Germinal center (tissue), 1 donor: ENCODE data around the gene IQGAP2.
"Not testable (repeated sequence)": the region's sequence is repeated elsewhere in the genome, so short reads cannot be mapped to it uniquely, and the experiment has no call there.

Experiments used
- DNase-seq: peaks from one replicate; pipeline ENCODE4 v3.0.0; 2012; ENCODE audit warnings: mixed read lengths, low spot score

Gene IQGAP2

DNA sequence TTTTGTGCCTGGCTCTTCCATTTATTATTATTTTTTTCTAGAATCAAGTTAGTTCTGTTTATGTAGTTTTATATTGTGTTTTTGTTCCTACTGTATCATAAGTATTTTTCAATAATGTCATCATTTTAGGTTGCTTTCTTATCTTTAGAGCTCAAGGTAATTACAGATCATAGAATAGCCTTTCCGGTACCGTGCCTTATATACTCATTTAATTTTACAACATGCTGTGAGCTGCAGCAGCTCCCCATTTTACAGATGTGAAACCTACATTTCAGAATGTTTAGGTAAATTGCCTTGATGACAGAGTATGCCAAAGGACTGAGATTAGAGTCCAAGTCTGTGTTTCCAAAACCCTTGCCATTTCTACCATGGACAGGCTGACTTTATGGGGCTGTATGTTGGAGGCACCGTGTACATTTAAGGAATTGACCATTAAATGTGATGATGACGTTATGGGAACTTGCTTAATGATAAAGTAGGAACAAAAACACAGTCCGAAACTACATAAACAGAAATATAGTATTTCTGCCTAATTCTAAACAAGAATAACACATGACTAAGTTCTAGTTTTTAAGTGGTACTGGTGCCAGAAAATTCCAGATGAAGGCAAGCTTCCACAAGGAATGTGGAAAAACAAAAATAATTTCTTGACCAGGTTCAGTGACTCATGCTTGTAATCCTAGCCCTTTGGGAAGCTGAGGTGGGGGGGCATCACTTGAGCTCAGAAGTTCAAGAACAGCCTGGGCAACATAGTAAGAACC is 97.7 kb downstream of the IQGAP2 start:
- DNase-seq, result no peak

DNA sequence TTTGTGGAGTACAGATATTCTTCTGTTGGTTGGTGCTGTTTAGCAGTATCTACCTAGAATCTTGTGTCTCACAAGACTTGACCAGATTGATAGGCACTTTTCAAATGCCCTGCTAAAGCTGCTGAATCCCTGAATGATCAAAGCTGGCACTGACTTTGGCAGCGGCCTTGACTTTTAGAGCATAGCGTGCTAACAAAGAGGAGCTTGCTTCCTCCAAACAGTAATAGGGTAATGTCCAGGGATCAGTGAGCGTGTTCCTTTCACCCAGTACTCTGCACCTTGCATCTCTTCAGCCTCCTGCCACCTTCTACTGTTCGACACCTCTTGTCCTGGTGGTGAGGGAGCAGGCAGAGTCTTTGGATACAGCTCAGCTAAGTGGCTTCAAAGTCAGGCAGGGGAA is 100.8 kb downstream of the IQGAP2 start:
- no peak for DNase-seq

DNA sequence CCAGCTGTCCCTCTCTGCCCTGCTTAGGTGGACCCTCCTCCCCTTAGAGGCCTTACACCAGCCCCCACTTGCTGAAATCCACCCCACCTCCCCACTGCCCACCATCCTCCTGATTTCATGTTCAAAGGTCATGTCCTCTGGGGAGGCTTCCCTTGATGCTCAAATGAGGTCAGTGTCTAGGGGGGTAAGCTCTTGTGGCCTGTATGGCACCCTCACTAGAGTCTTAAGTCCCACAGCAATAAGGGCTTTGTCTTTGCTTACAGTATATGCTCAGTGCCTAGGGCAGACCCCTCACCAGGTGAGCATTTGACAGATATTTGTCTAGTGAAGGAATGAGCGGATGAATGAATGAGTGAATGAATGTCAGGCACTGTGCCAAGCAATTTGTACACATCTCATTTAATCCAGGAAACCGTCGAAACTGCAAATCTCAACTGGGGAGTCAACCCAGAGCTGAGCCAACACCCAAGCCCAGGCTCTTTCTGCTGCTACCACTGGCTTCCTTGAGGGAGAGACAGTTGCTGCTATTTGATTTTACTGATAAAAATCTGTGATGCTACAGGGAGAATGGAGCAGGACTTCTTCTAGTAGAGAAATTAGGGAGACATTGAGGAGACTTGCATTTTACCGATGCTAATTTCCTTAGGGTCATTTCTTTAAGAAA is 101.9 kb downstream of the IQGAP2 start:
- DNase-seq, result no peak

DNA sequence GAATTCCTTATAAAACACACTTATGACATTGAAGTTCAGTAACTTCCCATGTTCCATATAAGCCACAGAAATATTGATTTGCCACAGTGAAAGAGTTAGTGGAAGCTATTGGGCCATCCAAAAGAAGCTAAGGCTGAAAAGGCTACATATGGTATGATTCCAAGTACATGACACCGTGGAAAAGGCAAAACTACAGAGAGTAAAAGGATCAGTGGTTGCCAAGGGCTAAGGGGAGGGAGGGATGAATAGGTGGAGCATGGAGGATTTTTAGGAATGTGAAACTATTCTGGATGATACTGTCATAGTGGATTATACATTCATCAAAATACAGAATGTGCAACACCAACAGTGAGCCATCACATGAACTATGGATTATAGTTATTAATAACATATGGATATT is 110.4 kb downstream of the IQGAP2 start:
- no peak for DNase-seq

DNA sequence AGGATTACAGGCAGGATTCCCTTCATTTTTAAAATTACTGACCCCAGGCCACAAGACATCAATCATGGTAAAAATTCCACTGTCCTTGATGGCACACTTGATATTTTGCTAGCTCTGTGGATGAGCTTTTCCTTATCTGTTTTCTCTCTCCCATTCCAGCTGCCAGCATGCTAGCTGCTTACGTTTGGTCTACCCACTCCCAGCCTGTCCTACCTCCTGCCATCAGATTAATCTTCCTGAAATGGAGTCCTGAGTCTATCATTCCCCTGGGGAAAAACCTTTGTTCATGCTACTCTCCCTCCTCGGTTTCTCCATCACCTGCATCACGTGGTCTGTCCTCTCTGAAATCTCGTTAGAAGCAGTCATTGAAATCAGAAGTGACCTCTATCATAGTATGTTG is 111.2 kb downstream of the IQGAP2 start:
- no peak for DNase-seq

DNA sequence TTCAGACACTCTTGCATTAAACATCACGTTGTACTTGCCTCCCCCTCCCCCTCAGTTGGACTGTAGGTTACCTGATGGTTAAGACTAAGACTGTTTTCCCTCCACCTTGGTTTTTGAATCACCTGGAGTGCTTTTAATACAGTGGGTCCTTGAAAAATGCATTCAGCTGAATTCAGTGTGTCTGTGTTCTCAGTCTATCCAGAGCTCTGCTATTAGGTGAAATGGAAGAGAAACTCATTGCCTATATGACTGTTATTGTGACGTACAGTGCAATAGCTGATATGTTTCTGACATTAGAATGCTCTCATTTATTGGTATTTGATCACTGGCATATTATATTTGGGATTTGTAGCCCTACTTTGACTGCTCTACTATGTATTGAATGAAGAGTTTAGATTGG is 111.6 kb downstream of the IQGAP2 start:
- DNase-seq, result no peak

DNA sequence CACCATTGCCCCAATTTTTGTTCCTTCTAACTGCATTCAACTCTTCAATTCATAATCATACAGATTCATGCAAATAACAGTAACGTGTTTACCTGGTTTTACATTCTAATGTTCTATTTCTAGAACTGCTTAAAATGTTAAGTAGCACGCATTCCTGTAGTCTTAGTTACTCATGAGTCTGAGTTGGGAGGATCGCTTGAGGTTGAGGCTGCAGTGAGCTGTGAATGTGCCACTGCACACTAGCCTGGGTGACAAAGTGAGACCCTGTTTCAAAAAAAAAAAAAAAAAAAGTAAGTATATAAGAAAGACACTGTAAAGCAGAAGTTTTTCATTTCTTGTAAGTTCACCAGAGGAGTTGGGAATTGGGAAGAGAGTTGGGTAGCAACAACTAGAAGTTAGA is 114.2 kb downstream of the IQGAP2 start:
- no peak for DNase-seq

DNA sequence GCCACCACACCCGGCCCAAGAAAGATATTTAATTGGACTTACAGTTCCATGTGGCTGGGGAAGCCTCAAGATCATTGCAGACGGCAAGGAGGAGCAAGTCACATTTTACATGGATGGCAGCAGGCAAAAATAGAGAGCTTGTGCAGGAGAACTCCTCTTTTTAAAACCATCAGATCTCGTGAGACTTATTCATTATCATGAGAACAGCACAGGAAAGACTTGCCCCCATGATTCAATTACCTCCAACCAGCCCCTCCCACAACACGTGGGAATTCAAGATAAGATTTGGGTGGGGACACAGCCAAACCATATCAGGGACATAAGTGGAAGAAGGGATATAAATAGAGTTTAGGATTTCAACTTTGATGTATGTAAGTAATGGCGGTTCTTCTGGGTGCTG is 115.2 kb downstream of the IQGAP2 start:
- DNase-seq, result not testable (repeated sequence)

DNA sequence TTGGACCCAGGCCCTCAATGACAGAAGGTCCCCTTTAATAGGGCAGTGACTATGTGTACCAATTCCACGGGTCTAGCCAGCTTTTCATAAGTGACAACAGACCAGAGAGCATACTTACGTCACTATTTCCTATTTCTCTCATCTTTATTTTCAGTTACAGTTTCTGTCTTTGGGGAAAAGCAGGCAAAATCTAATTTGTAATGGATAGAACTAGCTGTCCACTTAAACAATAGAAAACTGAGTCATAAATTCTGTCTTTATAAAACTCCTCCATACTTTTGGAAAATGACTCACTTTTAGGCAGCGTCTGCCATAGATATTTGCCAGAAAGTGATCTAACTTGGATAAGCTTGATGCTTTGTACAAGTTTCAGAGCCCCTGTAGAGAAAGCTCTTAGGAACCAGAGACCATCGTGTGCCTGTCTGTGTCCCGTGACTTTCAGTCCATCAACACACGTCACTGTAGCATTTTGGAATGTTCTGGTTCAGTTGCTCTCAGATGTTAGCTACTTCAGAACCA is 118.2 kb downstream of the IQGAP2 start:
- no peak for DNase-seq

DNA sequence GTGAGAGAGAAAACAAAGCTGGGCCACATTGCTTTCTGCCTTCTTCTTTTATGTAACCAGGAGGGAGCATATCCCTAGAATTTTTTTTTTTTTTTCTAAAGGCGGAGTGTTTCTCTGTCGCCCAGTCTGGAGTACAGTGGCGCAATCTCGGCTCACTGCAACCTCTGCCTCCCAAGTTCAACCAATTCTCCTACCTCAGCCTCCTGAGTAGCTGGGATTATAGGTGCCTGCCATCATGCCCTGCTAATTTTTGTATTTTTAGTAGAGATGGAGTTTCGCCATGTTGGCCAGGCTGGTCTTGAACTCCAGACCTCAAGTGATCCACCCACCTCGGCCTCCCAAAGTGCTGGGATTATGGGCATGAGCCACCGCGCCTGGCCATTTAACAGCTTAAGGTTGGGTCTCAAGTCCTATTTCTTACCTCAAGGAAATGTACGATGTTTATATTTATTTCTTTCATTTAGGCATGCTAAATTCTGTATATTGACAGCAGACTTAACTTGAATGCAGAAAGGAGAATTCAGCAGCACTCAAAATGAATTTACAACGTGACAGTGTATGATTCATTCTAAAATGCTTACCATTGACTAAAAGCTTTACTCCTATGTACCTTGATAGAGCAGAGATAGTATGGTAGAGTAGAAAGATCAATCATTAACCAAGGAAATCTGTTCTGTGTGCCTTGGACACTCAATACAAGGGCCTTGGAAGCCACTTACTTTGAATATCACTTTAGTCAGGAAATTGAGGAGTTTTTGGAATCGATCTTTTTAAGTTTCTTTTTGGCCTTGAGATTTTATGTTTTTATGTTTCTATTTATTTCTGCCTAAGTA is 119.2 kb downstream of the IQGAP2 start:
- no peak for DNase-seq

DNA sequence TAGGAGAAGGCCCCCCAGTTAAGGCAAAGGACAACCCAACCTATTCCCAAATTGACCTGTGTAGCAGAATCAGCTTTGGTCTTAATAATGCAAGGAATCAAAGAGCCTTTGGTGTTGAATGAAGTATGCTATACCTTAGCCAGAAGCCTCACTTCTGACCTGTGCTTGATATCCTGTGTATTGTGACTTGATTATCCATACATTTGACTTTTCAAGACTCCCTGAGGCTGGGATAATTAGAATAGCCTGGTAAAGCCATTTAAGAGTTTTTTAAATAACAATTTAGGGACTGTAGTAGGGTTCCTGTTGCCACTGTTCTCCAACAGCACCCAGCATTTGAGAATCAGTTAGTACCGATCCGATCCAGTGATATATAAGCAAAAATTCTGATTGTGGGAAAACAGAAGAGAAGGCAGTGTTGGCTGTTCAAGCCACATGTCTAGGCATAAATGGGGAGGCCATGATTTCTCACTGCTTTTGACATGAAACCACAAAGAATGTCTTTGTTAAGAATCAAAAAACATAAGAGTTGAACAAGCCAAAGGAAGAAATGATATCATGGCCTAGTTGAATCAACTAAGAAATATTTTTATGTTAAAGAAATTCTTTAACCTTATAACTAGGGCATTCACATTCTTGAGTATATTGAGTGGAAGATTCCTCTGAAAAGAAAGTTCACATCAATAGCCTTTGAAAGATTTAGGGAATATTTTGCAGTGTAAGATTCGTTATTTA is 121.2 kb downstream of the IQGAP2 start:
- DNase-seq, result no peak

DNA sequence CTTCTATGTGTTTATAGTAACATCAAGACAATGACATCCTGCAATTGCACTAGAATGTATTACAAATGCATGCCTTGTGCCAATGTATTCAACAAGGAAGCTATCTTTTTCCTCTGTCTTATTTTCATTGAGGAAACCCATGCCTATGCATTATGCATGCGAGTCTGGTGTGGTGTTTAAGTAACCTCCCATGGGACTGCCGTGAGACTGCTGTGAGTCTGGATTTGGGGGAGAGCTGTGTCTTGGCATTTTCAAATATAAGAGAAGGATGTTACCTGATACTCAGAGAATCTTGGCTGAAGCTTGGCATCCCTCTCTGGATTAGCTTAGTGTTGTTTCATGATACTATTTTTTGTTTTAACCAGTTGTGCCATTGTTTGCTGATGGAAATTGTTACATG is 121.8 kb downstream of the IQGAP2 start:
- no peak for DNase-seq

DNA sequence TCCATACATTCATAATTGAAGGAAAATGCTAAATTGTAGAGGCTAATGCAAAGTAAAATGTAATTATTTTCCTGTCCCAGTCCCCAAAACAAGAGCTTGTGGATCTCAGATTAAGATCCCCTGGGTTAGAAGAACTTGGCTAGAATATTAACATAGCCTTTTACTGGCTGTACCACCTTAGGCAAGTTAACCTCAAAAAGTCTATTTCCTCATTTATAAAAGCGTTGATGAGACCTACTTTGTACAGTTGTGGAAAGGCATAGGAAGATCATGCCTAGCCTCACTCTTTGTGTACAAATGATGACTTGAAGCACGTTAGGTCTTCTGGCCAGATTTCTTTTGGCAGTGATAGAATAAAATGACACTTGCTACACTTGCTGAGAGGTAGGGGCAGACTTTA is 122.9 kb downstream of the IQGAP2 start:
- no peak for DNase-seq

DNA sequence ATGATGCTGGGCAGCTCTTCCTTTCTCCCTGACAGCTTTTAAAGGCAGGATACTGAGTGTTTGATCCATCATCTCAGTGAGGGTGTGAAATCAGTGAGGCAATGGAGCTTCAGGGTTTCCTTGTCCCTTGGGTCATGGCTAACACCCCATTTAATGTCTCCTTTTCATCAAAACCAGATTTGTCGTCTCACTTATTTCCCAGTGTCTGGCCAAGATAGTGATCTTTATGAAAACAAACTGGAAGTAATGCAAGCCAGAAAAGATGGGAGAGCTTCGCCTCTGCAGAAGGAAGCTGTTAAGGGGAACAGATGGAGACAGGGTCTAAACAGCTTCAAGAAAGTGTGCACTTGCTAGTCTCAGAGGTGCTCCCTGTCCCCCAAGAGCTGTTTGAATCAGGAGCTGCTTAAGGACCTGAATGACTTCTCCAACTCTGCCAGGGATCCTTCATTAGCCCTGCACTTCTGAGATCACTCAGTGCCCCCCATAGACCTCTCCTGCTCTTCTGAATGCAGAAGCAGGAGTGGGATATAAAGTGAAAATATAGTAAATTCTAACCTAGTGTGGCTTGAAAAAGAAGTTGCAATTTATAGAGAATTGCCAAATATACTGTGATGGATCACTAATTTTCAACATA is 124.0 kb downstream of the IQGAP2 start:
- DNase-seq, result no peak

DNA sequence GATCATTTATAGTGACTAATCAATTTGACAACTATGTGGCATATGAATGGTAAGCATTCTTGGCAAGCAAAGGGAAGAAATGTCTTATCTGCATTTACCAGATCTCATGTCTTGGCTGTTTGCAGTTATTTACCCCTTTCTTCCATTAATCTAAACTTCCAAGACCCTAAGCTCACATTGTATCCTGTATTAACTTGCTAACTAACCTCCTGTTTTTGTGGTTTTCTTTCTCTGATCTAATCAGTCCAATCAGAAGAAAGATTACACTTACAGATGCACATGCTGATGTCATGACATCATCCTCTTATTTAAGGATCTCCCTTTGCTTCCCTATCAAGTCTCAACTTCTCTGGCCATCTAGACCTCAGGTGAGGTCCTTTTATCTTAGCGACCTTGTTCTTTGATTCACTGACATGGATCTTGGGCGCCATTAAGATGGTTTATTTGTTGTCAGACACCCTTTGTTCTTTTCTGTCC is 124.6 kb downstream of the IQGAP2 start:
- DNase-seq, result no peak

DNA sequence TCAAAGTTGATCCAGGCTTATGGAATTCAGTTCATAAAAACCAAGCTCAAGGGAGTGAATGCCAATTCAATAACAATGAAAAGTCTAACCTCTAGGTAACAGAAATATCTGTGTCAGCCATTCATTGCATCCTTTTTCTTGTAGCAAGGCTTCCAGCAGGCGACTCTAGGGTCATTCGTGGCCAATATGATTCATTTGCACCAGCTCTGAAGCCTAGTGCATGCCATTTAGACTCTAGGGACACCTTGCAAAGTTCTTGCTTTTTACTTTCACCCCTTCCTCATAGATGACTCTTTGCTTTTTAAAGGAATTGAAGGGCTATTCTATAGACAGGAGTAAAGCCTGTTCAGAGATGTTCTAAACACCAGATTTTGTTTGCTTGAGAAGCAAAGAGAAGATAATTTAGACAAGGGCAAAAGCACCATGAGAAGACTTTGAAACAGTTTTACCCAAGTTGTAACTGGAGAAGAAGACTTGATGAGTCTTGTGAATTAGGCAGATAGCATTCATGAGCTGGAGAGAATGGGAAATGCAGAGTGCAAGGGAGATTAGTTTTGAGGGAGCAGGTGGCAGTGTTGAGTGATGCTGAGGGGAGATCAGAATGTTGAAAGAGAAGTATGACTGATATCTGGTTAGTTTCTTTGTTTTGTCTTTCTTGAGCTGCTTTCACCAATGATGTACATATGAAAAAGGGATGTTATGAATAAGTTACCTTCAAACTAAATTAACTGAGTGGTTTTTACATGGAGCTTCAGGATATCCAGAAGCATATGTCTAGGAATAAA is 125.7 kb downstream of the IQGAP2 start:
- no peak for DNase-seq

DNA sequence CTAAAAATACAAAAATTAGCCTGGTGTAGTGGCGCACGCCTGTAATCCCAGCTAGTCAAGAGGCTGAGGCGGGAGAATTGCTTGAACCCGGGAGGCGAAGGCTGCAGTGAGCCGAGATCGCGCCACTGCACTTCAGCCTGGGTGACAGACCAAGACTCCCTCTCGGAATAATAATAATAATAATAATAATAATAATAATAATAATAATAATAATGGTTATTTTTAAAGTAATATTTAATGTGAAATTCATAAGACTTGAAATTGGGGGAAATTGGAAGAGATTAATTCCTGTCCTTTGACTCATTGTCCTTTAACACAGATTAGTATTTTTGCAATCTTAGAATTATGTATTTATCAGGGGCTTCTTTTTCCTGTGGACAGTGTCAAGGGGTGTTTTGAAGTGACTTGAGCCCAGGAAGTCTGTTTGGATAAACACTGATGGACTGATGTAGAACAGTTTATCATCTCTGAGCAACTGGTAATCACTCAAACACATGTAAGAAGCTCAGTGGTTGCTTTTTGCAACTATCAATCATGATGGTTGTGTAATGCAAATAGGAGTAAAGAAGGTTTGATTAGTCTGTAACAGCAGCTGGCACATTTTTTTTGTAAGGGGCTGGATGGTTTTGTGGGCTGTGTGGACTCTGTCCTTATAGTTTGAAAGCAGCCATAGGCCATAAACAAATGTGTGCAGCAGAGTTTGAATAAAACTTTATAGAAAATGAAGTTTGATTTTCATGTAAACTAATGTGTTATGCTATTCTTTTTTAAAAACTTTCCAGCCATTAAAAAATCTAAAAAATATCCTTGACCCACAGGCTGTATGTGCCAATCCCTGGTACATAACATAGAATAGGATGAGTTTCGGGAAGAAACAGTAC is 126.6 kb downstream of the IQGAP2 start:
- no peak for DNase-seq

DNA sequence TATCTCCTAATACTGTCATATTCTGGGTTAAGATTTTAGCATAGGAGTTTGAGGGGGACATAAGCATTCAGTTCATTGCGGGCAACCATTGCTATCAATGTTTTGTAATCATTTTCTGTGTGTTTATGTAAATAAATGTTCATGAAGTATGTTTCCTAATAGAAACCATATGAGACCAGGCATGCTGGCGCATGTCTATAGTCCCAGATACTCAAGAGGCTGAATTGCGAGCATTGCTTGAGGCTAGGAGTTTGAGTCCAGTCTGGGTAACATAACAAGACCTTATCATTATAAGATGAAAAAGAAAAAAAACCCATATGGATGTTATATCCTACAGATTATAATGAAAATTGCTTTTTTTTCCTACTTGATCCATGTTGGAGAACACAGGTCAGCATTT is 129.0 kb downstream of the IQGAP2 start:
- DNase-seq, result no peak

DNA sequence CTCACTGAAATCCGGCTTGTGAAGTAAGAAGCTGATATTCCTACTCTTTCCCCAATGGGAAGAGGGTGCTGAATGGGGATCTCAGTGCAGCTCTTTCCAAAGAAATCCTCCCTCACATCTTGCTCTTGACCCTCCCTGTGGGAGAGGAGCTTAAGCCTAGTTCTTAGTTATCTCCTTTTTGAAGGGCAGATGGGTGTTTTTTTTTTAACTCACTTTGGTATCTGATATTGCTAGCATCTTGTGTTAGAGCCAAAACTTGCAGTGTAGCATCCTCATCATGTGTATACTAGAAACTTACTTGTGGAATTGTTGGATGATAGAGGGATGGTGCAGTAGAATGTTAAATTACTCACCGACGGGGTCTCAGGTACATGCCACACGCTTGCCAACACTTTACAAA is 129.9 kb downstream of the IQGAP2 start:
- DNase-seq, result no peak

DNA sequence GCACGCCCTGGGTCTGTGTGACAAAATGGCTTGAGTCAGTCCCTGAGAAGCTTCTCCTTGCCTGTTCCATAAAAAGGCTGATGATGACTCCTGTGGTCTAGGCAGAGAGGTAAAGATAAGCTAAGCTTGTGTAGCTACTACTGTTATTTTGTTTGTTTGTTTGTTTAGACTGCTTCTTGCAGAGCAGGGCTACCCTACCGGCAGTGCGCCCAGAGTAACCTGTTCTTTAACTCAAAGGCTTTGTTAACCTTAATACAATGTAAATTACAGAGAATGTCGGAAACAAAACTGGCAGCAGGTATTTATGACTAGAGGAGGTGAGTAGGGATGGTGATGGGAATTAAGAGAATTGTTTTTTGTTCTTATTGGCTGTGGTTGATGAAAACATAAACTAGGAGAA is 132.5 kb downstream of the IQGAP2 start:
- DNase-seq, result no peak
